HepG2 (cell line): Measurements from ENCODE around the gene CALHM5. TPM values are rescaled to one million over a fixed set of nuclear protein-coding genes. Genes with fewer than 3 reads are reported as not detected.
A peak's percentile ranks its signal among the peaks of the same experiment; 100 is the strongest.

Source experiments
- AGO1 ChIP-seq: fragments of 200-400 bp; formaldehyde crosslinking; IDR thresholded peaks from 2 replicates; pipeline ENCODE4 v1.6.1; 2017; ENCODE audit warnings: mild to moderate bottlenecking, low read depth, low read length, moderate library complexity; ENCODE audit not compliant: poor library complexity, severe bottlenecking
- EP300 ChIP-seq, 3 experiments: sonication (generic) in 1 of 3; formaldehyde crosslinking in 1 of 3; IDR thresholded peaks; 2 replicates each; pipeline versions ENCODE4 v1.5.1 to v1.6.1; 2011 to 2020; ENCODE audit warnings: low read depth in 2 of 3, low read length in 2 of 3, borderline replicate concordance in 1 of 3, improper control_type of control experiment in 1 of 3, mild to moderate bottlenecking in 1 of 3, missing genetic modification reagents in 1 of 3, moderate library complexity in 1 of 3
- GABPB1 ChIP-seq: IDR thresholded peaks from 2 replicates; pipeline ENCODE4 v1.6.1; 2016; ENCODE audit warnings: mild to moderate bottlenecking, missing genetic modification reagents, moderate library complexity, missing compliant biosample characterization
- HES4 ChIP-seq: sonication (generic); formaldehyde crosslinking; IDR thresholded peaks from 2 replicates; pipeline ENCODE4 v1.9.0; 2021; ENCODE audit warnings: mild to moderate bottlenecking, missing genetic modification reagents, borderline replicate concordance
- HOMEZ ChIP-seq: IDR thresholded peaks from 2 replicates; pipeline ENCODE4 v1.6.1; 2016; ENCODE audit warnings: low read depth
- MYNN ChIP-seq: sonication (generic); formaldehyde crosslinking; IDR thresholded peaks from 2 replicates; pipeline ENCODE4 v1.4.0; 2020; ENCODE audit warnings: mild to moderate bottlenecking, low read depth, missing genetic modification reagents
- NCOA2 ChIP-seq: sonication (generic); formaldehyde crosslinking; IDR thresholded peaks from 2 replicates; pipeline ENCODE4 v1.8.0; 2022; ENCODE audit warnings: inconsistent platforms
- NKX3-1 ChIP-seq: sonication (generic); formaldehyde crosslinking; IDR thresholded peaks from 2 replicates; pipeline ENCODE4 v1.5.0; 2020; ENCODE audit warnings: missing genetic modification reagents
- NR2F1 ChIP-seq, 2 experiments: fragments of 450-650 bp in 1 of 2; formaldehyde crosslinking in 1 of 2; IDR thresholded peaks; 2 replicates each; pipeline versions ENCODE4 v1.5.0 to v1.6.1; 2016 to 2020; ENCODE audit warnings: mild to moderate bottlenecking in 1 of 2, missing compliant biosample characterization in 1 of 2, missing genetic modification reagents in 1 of 2, moderate library complexity in 1 of 2
- POGK ChIP-seq: sonication (generic); formaldehyde crosslinking; conservative IDR thresholded peaks from 2 replicates; pipeline ENCODE4 v1.8.0; 2022; ENCODE audit warnings: mild to moderate bottlenecking, moderate library complexity, missing genetic modification reagents
- ZKSCAN5 ChIP-seq: sonication (generic); formaldehyde crosslinking; IDR thresholded peaks from 2 replicates; pipeline ENCODE4 v1.5.1; 2020; ENCODE audit warnings: mild to moderate bottlenecking, missing genetic modification reagents
- ZNF10 ChIP-seq: sonication (generic); formaldehyde crosslinking; IDR thresholded peaks from 2 replicates; pipeline ENCODE4 v1.4.0; 2020; ENCODE audit warnings: mild to moderate bottlenecking, low read depth, missing genetic modification reagents, borderline replicate concordance
- ZNF253 ChIP-seq: sonication (generic); formaldehyde crosslinking; IDR thresholded peaks from 2 replicates; pipeline ENCODE4 v1.8.0; 2022; ENCODE audit warnings: mild to moderate bottlenecking, missing genetic modification reagents, borderline replicate concordance
- ZNF709 ChIP-seq: sonication (generic); formaldehyde crosslinking; IDR thresholded peaks from 2 replicates; pipeline ENCODE4 v1.5.0; 2020; ENCODE audit warnings: mild to moderate bottlenecking, missing genetic modification reagents
- ZNF83 ChIP-seq: sonication (generic); formaldehyde crosslinking; IDR thresholded peaks from 2 replicates; pipeline ENCODE4 v1.4.0; 2020; ENCODE audit warnings: missing genetic modification reagents, mild to moderate bottlenecking, borderline replicate concordance
- polyA plus RNA-seq, 8 experiments: library from polyadenylated mRNA; depleted of rRNA in 3 of 8; stranded (reverse) in 7 of 8; unstranded in 1 of 8; fragments of >200 nt; fragmentation: Illumina TruSeq in 4 of 8; extraction: Trizol in 4 of 8; gene quantifications; 2 replicates each; pipeline versions ENCODE4 v1.2.1 to v1.2.3, GENCODE V29; 2011 to 2016; ENCODE audit warnings: low read depth in 4 of 8, missing spikeins in 1 of 8, mixed read lengths in 1 of 8; ENCODE audit not compliant: insufficient read depth in 1 of 8
- total RNA-seq, 5 experiments: library from RNA; depleted of rRNA; stranded (reverse); fragments of >200 nt; fragmentation: Illumina TruSeq; extraction: Trizol; gene quantifications; 2 replicates each; pipeline ENCODE4 v1.2.3, GENCODE V29; 2016; ENCODE audit warnings: low read depth in 1 of 5
- TF ChIP-seq, protein P1 (sequence below): sonication (generic); formaldehyde crosslinking; IDR thresholded peaks from 2 replicates; pipeline ENCODE4 v1.4.0; 2020; ENCODE audit warnings: low read depth, mild to moderate bottlenecking, missing genetic modification reagents
- TF ChIP-seq, protein P2 (sequence below): sonication (generic); formaldehyde crosslinking; IDR thresholded peaks from 2 replicates; pipeline ENCODE4 v1.5.0; 2020; ENCODE audit warnings: missing genetic modification reagents, mild to moderate bottlenecking, borderline replicate concordance

CALHM5 gene
- total and polyA plus RNA-seq, 2 of the 13 experiments (the other 11 are each of a cell fraction or from before 2014, with no cell fraction given), result not detected

GRCh38 chr6:116476002-116476678 is 35.3 kb upstream of the CALHM5 start (continued):
- TF ChIP-seq, protein P1, sequence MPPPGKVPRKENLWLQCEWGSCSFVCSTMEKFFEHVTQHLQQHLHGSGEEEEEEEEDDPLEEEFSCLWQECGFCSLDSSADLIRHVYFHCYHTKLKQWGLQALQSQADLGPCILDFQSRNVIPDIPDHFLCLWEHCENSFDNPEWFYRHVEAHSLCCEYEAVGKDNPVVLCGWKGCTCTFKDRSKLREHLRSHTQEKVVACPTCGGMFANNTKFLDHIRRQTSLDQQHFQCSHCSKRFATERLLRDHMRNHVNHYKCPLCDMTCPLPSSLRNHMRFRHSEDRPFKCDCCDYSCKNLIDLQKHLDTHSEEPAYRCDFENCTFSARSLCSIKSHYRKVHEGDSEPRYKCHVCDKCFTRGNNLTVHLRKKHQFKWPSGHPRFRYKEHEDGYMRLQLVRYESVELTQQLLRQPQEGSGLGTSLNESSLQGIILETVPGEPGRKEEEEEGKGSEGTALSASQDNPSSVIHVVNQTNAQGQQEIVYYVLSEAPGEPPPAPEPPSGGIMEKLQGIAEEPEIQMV (CRISPR knock-in tag), result no peak
- no peak for TF ChIP-seq AGO1
- TF ChIP-seq ZNF10 (CRISPR knock-in tag), result no peak
- TF ChIP-seq GABPB1 (CRISPR knock-in tag), result peak; percentile 31; the same call in 1 of the 2 replicates
- no peak for TF ChIP-seq ZKSCAN5 (CRISPR knock-in tag)
- TF ChIP-seq NR2F1 (CRISPR knock-in tag; IDR thresholded peaks at IDR 0.05), result no peak
- TF ChIP-seq ZNF83, result no peak
- no peak for TF ChIP-seq MYNN (CRISPR knock-in tag)
- no peak for TF ChIP-seq POGK
- TF ChIP-seq, protein P2, sequence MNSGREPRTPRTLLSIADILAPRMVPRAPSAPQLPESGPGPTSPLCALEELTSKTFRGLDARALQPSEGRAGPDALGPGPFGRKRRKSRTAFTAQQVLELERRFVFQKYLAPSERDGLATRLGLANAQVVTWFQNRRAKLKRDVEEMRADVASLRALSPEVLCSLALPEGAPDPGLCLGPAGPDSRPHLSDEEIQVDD (CRISPR knock-in tag), result no peak
- no peak for TF ChIP-seq NCOA2
- TF ChIP-seq ZNF253 (CRISPR knock-in tag), result no peak
- TF ChIP-seq EP300 (IDR thresholded peaks at IDR 0.05; ENCODE audit: low read depth in 2 of 2, low read length in 2 of 2), result no peak
- no peak for TF ChIP-seq EP300 (CRISPR knock-in tag; IDR thresholded peaks at IDR 0.05; ENCODE audit: borderline replicate concordance)
- TF ChIP-seq HES4, result no peak
- no peak for TF ChIP-seq ZNF709 (CRISPR knock-in tag)
- TF ChIP-seq HOMEZ, result no peak
- no peak for TF ChIP-seq NKX3-1
- TF ChIP-seq, all 625 proteins: peak for 13
